ENCODE measurements around the gene OPN1LW.
"Not testable (repeated sequence)": the region's sequence is repeated elsewhere in the genome, so short reads cannot be mapped to it uniquely, and the experiment has no call there.

OPN1LW gene

GRCh38 chrX:154144010-154144409 lies at the start of gene OPN1LW:
Gene OPN1LW (plus strand): TSS chrX:154144243. CDS start chrX:154144284, 41 bp downstream.
- not testable (repeated sequence) for DNase-seq (ENCODE audit: low spot score)

DNA sequence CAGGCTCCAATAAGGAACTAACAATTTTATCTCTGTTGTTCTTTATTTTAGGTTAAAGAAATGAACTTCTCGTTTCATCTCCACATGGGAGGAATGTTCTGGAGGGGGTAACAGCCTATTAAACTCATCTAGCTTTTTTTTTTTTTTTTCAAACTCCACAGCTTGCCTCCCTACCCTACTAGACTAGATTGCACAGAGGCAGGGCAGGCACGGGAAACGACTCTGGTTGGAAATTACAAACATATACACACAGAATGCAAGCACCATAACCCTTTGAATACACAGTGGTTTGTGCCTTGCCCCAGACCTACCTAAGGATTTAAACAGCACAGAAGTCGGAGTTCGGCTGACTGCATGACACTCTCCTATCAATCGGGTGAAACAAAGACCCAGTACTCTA lies 49.2 kb upstream of the OPN1LW start:
- DNase-seq (ENCODE audit: low spot score), result no peak

GRCh38 chrX:154096140-154097002 lies 47.7 kb upstream of the OPN1LW start:
- no peak for DNase-seq (ENCODE audit: low spot score)

DNA sequence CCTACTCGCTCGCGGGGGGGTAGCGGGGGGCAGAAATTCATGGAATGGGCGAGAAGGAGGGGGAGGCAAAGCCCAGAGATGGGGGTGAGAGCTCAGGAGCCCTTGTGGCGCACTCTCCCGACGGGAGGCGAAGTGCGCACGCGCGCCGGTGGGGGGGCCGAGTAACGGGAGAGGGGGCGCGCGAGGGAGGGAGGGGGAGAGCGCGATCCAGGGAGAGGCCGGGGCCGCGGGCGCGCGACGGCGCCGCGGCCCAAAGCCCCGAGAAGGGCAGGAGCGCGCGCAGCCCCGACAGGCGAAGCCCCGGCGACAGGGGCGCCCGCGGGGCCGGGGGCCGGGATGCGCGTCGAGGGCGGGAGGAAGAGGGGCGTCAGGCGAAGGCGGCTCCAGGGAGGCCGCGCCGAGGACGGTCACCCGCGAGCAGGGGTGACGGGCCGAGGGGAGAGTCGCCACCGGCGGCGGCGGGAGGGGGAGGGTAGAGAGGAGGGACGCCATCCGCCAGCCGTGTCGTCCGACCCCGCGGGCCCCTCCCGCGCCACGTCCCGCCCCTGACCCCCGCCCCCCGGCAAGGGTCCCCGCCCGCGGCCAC lies 46.9 kb upstream of the OPN1LW start:
- peak; percentile 67 for DNase-seq (ENCODE audit: low spot score)

GRCh38 chrX:154097589-154098541 lies 46.2 kb upstream of the OPN1LW start, which contains the start of gene MECP2:
Gene MECP2 (minus strand): TSS chrX:154097717.
- DNase-seq (ENCODE audit: low spot score), result peak; percentile 86

DNA sequence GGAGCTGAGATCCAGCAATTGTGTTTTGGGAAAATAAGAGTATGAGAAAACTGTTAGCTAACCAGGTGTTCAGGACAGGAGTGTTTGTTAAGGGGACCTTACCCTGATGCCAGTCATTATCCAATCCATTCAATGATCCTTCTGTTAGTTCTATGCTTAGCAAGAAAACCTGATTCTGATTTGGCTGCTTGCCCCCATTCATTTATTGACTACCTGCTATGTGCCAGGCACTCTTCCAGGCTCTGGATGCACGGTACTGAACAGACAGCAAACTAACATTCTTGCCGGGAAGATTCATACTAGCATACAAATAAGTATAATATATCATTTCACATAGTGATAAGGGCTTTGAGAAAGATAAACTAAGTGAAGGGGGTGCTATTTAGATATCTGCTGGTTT lies 45.5 kb upstream of the OPN1LW start:
- no peak for DNase-seq (ENCODE audit: low spot score)

GRCh38 chrX:154113729-154114128 lies 30.3 kb upstream of the OPN1LW start:
- no peak for DNase-seq (ENCODE audit: low spot score)

DNA sequence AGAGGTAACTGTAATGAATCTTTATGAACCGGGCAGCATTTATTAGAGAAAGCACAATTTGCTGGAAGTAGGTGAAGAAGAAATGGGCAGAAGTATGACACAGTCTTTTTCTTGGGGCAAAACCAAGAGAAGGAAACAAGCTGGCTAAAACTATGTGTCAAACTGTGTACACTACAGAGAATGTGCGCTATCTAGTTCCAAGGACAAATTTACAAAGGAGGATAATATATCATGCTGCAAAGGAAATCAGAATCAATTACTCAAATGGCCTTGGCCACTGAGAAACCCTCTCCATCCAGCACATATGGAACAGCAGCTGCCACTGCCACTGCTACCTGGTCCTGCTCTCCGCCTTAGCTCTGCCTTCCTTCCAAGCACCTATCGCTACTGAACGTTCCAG lies 29.4 kb upstream of the OPN1LW start:
- DNase-seq (ENCODE audit: low spot score), result no peak

DNA sequence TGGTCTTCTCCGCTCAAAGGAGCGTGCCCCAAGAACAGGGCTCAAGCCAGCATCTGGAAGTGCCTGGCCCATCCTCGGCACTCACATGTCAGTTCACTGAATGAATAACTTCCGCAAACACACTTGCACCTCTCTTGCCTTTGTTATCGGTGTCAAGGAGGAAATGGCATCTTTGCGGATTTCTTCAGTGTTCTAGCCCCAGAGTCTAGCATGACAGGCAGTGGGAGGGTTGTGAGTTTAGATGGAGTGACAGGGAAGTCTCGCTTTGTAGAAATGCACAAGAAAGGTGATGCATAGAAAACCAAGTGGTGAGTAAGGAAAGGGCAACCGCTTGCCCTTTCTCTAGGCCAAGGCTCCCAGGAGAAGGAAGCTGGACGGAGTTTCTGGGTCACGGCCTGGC lies 29.0 kb upstream of the OPN1LW start:
- no peak for DNase-seq (ENCODE audit: low spot score)

DNA sequence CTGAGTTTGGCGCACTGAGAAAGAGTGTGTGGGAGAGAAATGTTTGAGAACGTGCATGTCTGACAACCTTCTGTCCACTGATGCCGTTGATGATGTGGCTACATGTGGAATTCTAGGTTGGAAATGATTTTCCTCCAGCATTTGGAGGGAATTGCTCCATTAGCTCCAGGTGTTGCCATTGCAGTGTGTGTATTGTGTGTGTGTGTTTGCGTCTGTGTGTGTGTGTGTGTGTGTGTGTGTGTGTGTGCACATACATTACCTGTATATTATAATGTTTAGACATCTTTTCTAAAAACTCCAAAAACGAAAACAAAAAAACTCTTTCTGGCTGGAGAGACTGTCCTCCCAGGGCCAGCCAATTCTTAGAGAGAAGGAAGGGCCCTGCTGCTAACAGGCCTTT lies 28.3 kb upstream of the OPN1LW start:
- no peak for DNase-seq (ENCODE audit: low spot score)

DNA sequence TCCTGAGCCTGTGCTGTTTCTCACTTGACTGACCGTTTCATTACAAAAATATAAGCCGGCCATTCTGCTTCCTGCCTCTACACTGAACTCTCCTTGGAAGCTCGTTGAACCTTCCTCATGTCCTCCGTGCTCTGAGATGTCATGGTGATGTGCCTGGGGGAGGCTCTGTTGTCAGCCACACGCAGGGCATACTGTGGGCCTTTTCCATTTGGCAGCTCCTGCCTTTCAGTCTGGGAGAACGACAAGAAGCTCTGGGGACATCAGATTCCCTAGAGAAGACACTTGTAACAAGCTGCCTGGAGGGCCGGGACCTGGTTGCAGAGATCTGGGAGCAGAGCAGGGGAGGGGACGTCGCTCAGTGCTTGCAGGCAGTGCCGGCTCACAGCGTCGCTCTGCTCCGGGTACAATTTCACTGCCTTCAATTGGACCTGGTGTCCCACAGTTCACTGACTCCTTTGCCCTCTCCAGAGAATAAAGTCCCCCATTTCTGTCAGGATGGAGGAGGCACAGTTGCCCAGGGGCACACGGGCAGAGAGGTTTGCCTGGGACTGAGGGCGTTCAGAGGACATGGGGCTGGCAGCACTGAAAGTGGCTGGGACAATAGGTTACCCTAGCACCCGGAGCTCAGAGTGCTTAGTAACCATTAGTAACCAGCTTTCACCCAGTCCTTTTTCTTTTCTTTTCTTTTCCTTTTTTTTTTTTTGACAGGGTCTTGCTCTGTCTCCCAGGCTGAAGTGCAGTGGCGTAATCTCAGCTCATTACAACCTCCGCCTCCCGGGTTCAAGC lies 27.4 kb upstream of the OPN1LW start:
- DNase-seq (ENCODE audit: low spot score), result no peak

DNA sequence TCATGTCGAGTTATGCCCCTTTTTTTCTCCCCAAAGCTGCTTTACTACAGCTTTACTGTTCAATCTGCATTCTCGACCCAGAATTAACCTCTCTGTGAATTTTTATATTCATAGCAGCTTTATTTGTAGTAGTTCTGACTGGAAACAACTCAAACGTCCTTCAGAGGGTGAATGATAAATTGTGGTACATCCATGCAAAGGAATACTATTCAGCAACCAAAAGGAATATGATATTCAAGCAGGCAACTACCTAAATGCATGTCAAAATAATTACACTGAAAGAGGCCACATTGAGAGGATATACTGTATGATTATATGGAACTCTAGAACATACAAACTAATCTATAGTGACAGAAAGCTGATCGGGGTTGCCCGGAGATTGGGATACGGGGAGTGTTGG lies 26.5 kb upstream of the OPN1LW start:
- DNase-seq (ENCODE audit: low spot score), result no peak

DNA sequence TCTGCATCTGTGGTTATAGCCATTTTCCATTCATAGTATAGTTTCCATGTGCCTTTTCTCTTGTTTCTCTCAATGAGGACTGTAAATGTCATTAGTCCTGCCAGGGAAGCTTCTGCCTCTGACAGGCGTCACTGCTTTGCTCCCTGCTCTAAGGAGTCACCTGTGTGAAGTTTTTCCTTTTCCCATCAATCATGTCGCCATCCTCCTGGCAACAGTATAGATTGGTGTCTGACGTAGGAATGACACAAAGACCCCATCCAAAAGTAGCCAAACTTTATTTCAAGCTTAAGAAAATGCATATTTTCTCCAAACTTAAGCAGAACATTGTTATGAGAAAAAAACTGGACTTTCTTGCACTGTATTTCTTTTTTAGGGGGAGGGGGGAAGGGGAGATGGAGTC lies 23.5 kb upstream of the OPN1LW start:
- no peak for DNase-seq (ENCODE audit: low spot score)

DNA sequence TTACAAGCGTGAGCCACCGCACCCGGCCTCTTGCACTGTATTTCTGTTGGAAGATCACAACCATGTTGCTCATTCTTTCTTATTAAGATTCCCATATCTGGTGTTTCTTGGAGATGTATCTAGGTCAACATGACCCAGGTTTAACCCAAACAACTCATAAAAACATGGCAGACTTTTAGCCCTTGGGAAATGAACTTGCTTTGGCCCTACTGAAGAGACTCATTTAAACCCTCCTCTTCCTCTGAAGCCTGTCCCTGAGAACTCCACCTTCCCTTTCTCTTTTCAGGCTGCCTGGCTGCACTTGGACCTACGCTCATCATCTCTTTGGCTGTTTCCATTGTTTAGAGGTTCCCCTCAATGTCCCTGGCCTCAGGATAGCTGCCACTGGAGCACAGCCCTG lies 22.8 kb upstream of the OPN1LW start:
- no peak for DNase-seq (ENCODE audit: low spot score)

DNA sequence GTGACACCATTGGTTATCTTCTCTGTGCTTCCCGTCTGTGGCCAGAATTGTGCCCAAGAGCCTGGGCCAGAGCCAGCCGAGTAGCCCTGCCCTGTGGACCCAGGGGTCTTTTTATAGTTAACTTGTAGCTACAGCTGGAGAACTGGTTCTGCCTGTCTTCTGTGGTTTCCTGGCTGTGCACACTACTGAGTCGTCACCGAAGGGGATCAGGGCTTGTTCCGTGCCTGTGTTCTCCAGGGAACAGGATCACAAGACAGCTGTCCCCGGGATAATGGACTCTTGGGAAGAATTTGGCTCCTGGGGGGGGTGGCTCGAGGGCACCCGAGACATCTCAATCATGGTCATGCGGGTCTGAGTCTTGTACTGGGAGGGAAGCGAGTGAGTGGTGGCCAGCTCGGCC lies 22.1 kb upstream of the OPN1LW start:
- DNase-seq (ENCODE audit: low spot score), result no peak

DNA sequence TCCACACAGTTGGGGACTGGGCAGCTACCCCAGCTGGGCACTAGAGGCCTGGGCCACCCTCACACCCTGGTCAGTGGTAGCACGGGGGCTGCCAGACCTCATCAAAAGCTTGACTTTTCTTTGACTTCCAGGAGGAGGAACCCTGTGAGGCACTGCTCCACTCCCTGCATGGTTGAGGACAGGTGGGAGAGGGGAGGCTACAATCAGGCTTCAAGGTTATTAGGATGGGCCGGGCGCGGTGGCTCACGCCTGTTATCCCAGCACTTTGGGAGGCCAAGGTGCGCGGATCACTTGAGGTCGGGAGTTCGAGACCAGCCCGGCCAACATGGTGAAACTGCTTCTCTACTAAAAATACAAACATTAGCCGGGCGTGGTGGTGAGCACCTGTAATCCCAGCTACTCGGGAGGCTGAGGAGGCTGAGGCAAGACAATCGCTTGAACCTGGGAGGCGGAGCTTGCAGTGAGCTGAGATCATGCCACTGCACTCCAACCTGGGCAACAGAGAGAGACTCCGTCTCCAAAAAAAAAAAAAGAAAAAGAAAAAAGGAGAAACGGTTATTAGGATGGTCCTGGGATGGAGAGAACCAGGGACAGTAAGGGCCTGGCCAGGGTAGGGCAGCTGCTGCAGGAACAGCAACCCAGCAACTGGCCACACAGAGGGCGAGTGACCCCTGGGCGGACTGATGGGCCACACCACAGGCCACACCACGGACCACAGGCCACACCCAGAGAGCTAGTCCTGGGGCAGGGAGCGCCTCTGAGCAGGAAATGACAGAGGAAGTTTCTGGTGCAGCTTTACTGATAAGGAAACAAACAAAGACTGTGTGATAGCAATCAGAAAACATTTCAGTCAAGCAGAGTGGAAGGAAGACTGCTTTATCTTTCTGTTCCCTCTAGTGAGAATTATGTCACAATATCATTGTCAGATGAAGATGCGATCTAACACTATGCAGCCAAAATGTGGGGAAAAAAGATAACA lies 20.5 kb upstream of the OPN1LW start:
- no peak for DNase-seq (ENCODE audit: low spot score)

- no peak for DNase-seq (ENCODE audit: low spot score)
These were observed 18.5 kb upstream of the OPN1LW start for GRCh38 chrX:154125391-154126040.

GRCh38 chrX:154126101-154126500 lies 17.9 kb upstream of the OPN1LW start:
- DNase-seq (ENCODE audit: low spot score), result no peak

DNA sequence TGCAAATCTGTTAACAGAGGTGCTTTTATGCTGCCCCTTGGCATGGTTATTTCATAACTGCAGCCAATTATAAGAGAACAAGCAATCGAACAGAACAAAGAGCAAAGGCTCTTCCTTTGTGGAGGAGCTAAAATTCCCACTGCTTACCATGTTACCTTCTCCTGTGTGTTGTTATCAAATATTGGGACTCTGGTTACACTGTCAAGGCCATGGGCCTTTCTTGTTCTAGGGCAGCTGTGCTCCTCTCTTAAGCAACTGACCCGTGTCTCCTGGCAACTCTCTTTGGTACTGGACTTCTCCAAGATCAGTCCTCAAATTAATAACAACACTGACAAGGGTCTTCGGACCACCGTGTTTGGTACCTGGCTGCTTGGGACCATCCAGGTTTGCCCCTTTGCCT lies 12.1 kb upstream of the OPN1LW start:
- no peak for DNase-seq (ENCODE audit: low spot score)

DNA sequence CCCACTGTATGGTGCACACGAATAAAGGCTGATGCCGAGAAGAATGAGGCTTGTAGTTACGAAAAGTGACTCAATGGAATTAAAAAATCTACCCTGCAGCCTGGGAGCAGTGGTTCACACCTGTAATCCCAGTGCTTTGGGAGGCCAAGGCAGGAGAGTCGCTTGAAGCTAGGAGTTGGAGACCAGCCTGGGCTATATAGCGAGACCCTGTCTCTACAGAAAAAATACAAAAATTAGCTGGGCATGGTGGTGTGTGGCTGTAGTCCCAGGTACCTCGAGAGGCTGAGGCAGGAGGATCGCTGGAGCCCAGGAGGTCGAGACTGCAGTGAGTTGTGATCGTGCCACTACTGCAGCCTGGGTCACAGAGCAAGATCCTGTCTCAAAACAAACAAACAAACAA lies 11.7 kb upstream of the OPN1LW start:
- DNase-seq (ENCODE audit: low spot score), result no peak
